Renal cortical epithelial cell (primary cell): Measurements from ENCODE around the gene NALCN. TPM values are rescaled to one million over a fixed set of nuclear protein-coding genes. Genes with fewer than 3 reads are reported as not detected.

Experiments
- DNase-seq: peaks from one replicate; pipeline ENCODE4 v3.0.0-alpha.2; 2011; ENCODE audit warnings: low read depth
- total RNA-seq: library from RNA; depleted of rRNA; stranded (reverse); fragments of >200 nt; gene quantifications from 2 replicates; pipeline ENCODE4 v1.2.3, GENCODE V29; 2014

NALCN gene
- total RNA-seq, 1 donor from 2014 or later: 7.2 TPM

DNA sequence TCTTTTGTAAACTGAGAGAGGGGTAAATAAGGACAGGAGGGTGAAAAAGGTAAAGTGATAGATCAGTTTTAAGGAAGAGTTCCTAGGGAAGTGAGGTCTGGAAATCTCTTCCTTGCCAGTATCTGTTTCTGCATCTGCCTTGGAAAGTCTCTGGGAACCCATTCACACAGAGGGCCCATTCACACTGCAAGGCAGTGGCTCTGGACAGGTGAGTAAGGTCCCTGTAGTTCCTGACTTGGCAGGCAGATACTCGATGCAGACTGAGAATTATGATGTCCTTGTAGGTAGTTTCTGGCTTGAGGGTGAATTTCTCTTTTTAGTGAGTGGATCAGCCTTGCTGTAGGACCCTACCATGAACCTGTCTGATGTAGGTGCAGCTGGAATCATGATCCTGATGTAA, 293.3 kb downstream of the NALCN start:
- DNase-seq: no peak

DNA sequence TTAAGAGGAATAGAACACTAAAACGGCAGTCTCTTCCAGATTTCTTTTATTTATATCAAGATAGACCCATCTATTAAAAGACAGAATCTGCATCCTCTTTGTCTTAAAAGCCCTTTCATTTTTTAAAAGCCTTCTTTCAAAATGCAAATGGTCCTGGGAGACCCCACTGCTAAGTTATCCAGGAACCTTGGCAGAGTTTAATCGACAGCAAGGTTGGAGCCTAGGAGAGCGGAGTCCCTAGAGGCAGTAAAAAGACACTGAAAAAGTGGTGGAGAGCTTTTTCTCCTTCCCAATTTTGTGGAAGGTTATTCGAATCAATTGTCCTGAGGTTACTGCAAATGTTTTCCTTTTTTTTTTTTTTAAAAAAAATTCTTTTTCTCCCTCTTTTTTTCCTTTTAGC, 294.7 kb downstream of the NALCN start:
- no peak for DNase-seq

DNA sequence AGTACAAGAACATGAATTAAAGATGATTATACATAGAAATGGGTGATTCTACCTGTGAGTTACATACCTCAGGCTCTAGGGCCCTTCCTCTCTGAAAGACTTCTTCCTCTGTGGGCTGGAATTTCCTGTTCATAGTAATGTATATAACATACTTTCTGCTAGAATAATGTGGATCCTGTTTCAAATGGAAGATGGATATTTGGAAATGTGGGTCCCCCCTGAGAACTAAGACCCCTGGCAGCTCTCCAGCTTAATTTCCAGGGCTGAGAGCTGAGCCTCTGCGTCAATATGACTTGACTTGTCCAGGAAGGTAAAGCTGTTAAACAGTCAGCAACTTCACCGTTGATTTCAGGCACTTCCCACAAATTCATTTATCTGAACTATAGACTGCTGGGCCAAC, 296.3 kb downstream of the NALCN start:
- DNase-seq: no peak

DNA sequence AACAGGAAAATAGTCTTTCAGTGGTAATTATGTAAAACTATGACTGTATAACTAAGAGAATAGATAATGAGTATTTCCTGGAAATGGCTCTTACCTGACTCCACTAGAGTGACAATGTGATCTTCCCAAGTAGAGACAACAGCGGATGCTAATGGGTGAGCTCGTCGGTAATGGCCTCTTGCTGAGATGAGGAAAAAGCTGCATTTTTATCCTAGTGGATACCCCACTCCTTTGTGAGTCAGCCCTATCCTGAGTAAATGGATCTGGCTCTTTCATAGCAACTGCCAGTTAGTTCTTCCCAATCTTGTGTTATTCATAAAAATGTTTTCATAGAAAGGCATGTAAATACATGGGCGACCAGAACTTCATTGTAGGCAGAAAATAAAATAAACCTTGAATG, 299.5 kb downstream of the NALCN start:
- DNase-seq: no peak

DNA sequence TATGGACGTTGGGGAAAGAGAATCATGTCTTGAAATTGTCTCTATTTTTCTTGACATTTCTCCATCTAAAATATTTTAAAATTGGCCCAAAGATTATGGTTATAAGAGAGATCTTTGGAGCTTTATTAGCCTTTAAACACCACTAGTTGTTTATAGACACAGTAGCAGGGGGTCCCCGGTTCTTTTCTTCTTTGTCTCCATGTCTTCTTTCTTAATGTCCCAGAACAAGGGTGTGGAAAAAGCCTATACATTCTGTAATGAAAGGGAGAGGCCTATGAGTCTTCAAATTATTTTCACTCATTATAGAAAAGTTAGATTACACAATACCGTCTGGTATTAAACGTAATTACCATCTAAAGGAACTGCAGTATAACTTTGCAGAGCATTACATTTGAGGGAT, 300.0 kb downstream of the NALCN start:
- DNase-seq: no peak

DNA sequence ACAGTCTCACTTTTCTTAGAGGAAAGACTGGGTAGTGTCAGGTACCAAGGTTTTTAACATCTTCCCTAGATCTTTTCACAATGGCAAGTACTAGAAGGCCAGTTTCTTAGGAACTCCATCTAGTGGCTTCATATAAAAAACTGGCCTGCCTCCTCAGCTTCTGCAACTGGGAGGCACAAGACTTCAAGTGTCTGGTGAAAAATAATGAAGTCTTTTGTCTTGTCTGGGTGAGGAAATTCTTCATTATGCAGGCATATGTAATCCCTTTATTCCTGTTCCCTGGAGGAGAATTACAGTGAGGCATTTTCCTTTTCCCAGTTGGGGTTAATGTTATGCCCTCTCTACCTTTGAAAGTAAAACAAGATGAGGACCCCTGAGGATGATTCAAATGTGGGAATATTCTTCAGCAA, 300.5 kb downstream of the NALCN start:
- DNase-seq: peak; percentile 12

DNA sequence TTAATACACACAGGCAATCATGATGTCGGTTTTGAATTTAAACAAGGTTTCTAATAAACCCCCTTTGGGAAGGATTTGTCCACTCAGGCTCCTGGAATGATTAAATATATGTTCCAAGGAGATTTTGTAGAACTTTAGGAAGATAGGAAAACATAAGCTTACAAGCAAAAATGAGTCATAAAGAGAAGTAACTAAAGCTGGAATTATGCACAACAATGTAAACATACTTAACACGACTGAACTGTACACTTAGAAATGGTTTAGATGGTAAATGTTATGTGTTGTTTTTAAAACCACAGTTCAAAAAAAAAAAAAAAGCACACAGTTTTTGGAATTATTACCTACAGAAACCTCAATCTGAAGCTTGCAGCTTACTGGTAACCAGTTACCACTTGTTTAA, 304.4 kb downstream of the NALCN start:
- no peak for DNase-seq

DNA sequence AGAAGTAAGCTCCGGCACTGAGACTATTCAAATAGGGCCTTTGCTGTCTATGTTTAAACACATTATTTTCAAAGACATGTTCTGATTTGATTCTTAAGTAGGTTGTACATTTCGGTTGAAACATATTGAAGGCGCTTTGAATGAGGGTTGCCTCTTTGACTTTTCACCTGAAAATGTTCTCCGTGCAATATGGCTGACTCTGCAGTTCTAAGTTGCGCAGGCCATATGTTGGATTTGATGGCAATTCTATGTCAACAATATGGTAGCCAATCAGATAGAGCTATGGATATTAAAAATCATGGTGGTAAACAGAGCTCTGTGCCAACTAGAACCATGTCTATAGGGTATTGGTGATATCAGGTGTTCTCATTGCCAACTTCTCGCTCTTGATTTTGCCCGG, 307.3 kb downstream of the NALCN start:
- DNase-seq: no peak

DNA sequence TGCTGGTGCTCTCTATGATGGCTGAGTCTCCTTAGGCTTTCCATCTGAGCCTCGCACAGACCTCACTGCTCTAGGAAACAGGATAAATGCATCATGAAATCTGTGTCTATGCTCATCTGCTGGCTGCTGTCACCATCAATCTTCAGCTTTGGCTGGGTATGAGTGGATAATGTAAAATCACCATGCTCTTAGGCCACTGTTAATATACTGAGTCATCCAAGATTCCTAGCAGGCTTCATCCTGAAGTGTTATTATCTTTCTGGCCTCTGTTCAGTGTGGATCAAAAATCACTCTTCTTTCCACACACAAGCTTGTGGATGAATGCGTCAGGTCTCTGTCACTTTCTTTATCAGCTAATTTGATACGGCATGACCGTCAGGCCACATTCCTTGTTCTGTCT, 317.4 kb downstream of the NALCN start:
- DNase-seq: no peak

DNA sequence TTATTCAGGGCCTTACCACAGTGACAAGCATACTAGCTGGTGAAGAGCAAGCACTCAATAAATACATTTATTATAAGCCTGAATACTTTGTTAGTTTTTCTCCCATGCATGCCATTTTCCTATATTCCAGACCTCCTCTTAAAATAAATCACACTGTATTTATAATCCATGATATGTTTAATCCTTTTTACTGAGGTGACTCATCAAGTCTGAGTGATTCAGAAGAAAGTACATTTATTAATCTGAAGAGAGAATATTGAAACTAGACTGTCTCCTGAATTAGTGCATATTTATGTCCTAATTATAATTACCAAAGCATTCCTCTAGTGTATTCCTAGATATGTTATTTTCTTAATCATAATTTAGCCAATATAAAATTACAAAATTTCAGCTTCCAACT, 323.3 kb downstream of the NALCN start:
- DNase-seq: no peak

DNA sequence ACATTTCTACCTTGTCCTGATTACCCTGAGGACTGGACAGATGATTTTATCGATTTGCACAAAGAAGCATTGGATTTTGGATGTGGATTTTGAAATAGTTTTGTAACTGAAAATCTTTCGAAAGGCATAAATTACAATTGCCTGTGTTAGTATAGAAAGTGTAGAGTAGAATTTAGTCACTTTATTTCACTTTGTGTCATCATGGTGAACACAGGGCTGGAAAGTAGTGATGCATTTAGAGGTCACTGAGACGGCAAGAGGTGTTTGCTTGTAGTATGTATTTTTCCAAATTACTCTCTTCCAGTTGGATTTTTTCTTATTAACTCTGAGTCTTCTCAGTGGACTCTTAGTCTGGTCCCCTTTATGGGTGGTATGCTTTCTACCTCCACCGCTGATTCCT, 326.0 kb downstream of the NALCN start:
- DNase-seq: no peak

DNA sequence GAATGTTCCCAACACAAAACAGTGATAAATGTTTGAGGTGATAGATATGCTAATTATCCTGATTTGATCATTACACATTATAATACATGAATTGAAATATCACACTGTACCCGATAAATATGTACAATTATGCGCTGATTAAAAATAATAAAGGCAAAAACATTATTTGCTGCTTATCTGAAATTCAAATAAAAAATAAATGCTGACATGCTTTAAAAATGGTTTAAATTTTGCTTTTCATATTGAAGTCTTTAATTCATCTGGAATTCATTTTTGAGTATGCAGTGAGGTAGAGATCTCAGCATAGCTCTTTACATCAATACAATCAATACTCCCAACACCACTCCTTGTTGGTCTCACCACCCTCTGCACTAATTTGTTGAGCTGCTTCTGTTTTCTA, 330.8 kb downstream of the NALCN start:
- DNase-seq: no peak

DNA sequence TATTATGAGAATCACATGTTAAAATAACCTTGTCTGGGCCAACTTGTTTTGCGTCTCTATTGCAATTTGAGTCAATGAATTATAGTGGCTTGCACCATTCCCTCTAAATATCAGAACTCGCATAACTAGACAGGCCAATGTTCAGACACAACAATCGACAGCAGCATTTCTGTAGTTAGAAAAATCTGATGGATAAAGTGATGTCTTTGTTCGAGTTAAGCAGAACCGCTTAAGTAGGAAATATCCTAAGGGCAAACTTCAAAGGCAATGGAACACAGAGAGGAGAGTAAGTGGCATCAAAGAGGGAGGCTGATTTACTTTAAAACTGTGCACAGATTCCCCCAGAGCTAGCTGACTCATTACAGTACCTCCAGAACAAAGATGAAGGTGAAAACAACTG, 333.9 kb downstream of the NALCN start:
- no peak for DNase-seq

DNA sequence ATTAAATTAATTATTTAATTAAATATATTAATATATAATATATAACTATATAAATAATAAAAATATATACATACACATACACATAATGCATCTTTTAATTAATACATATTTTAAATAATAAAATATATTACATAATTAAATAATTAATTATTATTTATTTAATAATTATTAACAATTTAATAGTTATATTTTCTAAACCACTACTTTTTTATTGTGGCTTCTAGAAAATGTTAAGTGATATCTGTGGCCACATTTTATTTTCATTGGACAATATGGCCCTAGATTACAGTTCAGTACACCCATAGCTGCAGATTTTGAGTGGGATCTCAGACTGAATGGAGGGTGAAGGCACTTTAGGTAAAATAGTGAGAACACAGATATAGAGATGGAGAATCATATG, 335.7 kb downstream of the NALCN start:
- DNase-seq: no peak

DNA sequence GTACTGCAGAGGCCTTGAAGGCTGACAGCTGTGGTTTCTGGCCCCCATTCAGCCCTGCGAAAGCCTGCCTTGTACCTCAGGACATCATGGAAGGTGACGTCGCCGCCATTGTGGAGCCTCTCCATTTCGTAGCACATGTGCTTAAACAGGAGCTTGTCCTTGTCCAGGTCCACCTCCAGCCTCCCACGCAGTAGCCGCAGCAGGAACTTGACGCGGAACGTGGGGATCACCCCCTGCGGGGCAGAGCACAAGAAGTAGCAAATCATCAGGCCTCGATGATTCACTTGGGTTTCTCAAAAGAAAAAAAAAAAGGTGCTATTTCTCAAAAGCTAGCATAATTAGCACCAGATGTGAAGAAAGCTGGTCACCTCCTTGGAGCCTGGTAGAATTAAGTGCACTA, 351.0 kb downstream of the NALCN start:
- DNase-seq: no peak

DNA sequence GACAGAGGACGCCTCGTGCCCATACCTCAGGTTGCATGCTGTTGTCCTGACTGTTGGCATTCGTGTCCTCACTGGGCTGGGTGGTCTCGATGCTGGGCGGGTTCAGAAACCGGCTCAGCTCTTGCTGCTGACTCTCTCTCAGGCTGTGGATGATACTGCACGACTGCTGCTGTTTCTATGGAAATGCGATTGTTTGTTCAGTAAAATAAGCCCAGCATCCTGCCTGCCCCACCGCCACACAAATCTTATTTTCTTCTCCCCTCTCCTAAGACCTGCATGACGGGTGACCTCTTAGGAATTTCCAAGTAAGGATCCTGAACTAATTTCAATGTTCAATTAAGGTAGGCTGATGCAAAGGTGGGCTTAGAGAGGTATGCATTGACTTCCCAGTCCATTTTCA, 356.5 kb downstream of the NALCN start:
- no peak for DNase-seq

DNA sequence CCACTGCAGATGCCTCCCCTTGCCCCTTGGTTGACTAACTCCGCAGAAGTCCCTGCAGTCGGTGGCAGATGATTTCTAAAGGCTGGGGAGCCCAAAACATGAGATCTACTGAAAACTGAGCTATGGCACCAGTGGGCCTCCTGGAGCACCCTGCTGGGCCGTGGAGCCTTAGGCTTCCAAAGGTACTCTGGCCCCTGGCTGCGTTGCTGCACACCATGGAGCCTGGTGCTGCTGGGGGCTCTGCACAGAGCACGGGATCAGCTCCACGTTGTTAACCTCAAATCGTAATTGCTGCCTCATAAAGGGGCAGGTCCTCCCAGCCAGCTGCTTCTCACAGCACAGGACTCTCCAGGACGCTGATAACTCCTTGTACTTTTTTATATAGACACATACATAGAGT, 357.5 kb downstream of the NALCN start:
- DNase-seq: no peak

DNA sequence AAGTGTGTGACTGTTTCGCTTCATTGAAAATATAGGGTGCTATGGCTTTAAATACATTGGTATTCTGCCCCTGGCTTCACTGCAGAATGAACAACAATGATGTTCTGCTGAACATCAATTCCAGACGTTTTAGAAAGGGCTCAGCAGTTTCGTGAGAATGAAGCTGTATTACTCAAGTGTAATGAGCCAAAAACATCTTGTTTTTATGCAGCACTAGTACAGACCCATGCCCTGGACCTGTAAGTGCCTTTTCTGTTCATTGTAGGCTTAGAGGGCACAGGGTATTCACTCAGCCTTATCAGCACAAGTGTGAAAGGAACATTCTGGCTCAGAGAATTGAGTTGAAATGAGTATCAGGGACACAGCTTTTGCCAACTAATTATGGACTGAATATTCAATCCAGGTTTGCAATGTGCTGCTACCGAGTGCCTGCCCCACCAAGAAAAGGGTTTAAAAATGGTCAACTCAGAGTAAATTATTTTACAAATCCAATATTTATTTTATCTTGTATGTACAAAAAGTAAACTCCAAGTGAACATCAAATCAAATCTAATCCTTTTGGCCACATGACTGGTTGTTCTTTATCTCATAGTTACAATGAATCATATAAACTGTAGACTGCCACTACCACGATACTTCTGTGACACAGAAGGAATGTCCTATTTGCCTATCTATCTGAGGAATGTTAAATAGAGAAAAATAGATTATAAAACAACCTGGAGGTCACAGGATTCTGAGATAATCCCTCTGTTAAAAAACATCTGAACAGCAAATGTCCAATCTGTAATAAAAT, 362.8 kb downstream of the NALCN start:
- DNase-seq: peak; percentile 6

DNA sequence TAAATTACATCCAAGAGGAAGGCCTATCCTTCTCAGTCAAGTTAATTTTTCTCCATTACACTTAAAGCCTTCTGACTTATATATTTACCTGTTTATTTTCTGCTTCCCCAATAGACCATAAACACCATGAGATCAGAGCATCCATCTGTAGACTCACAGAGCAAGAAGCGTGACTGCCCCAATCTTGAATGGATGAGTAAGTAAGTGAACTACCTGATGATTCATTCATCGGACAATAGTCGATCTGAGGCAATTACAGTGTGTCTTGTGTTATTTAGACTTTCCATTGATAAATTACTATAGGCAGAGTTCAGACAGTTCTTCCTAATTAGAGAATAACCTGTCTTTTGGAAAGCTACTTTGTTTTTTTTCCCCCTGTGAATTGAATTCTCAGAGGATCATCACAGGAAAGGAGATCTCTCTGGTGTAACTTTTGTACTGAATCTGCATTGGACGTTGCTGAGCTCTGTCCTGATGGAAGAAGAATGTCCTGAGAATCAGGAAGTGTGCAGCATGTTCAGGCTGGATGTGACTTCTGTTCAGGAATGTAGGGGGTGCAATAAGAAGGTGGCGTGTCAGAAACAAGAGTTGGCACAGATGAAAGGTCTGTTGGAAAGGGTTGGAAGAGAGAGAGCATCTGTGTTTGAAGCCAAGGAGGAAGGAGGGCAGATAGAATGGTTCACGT, 367.0 kb downstream of the NALCN start:
- DNase-seq: peak; percentile 88

DNA sequence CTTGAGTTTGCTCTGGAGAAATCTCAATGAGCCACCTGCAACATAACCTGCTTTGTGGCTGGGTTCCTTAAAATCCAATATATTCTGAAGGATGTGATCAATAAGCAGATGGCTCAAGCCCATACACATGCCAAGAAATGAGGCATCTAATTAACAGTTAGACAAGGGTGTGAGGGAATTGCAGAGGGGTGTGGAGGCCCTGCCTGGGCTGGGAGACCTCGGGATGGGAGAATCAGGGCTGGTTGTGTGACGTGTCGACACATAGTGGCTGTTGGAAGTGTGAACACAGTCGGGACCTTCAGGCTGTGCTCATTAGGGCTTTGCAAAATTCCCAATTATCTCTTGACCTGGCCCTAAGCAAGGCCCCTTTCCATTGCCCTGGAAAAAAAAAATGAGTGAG, 379.8 kb downstream of the NALCN start:
- DNase-seq: no peak

DNA sequence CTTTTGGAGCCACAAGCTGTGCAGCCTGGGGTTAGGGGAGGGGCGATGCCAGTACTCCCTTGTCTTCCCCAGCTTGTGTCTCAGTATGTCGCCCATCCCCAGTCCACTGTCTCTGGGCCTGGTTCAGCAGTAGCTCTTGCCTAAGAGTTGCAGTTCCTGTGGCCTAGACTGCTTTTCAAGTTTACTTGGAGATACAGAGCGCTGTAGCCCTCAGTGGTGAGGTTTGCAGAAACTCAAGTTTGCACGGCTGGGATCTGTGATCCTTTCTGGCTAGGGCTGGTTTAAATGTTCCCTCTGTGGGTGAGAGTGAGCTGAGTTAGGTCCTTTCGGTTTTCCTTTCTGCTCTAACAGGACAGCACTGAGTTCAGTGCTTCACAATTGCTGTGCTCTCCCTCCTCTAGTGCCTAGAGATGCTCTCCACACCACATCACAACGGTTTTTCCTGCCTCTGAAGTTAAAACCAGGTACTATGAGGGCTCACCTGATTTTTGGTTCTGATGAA, 381.1 kb downstream of the NALCN start:
- no peak for DNase-seq

DNA sequence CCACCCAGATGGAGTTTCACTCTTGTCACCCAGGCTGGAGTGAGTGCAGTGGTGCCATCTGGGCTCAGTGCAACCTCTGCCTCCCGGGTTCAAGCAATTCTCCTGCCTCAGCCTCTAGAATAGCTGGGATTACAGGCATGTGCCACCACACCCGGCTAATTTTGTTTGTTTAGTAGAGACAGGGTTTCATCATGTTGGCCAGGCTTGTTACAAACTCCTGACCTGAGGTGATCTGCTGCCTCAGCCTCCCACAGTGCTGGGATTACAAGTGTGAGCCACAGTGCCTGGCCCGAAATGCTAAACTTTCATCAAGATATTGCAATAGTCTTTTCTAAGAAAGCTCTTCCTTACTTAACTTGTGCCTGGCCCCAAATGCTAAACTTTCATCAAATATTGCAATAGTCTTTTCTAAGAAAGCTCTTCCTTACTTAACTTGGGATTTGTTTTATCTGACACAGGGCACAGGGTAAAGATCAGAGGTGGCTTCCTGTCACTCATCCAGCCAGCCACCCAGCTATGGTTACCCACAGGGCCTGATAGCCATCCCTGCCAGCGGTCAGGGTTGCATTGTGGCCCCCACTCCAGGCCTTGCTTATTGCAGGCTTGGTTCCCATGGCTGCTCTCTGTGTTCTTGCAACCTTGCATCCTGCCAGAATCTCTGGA, 389.4 kb downstream of the NALCN start:
- peak; percentile 23 for DNase-seq

DNA sequence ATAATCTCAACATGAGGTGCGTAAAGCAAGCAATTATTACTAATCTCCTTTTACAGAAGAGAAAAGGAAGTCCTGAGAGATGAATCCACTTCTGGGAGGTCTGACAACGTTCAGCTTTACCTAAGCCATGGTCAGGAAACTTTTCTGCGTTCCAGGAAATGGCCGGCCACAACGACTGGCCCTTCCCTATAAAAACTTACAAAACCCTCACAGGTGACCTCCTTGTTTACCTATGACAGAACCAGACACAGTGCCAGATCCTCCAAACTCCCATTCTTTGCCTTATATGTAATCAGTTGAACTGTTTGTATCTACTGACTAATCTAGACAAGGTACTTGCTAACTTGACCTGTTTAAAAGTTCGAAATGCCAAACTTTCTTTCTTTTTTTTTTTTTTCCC, 390.0 kb downstream of the NALCN start:
- DNase-seq: no peak
